Mammary epithelial cell (primary cell): ENCODE measurements around the gene VPS37D.

Experiments
- CTCF ChIP-seq, 2 donors: IDR thresholded peaks in 1 of 2; conservative IDR thresholded peaks in 1 of 2; 2 replicates each; pipeline ENCODE4 v1.5.1; 2011 to 2012; ENCODE audit warnings: inconsistent platforms in 2 of 2, low read length in 2 of 2, mild to moderate bottlenecking in 2 of 2, control low read depth in 1 of 2, low read depth in 1 of 2; ENCODE audit not compliant: insufficient read depth in 1 of 2; ENCODE audit errors: extremely low read depth in 1 of 2
- EZH2 ChIP-seq: IDR thresholded peaks from 2 replicates; pipeline ENCODE4 v1.6.1; 2012; ENCODE audit warnings: low read length, inconsistent platforms, borderline replicate concordance

- TF ChIP-seq CTCF (conservative IDR thresholded peaks at IDR 0.05 in 1 of 2, IDR thresholded peaks at IDR 0.05 in 1 of 2; ENCODE audit: extremely low read depth in 1 of 2, insufficient read depth in 1 of 2, low read depth in 1 of 2, low read length in 2 of 2) (no peak), EZH2 (no peak)
Observed at GRCh38 chr7:73698410-73698809, 30.8 kb downstream of the VPS37D start.
